Peyer's patch (tissue), 4 donors: ENCODE measurements around the gene TECPR2. TPM values are rescaled to one million over a fixed set of nuclear protein-coding genes. Genes with fewer than 3 reads are reported as not detected.

Source experiments
- DNase-seq, 3 donors: peaks; one replicate each; pipeline ENCODE4 v3.0.0-alpha.2; 2017 to 2019
- H3K27ac ChIP-seq, 4 donors: fragments of 200-600 bp; sonication (generic); one replicate each; pipeline ENCODE4 v1.5.1; 2016 to 2019
- H3K27me3 ChIP-seq, 2 donors: fragments of 200-600 bp; sonication (generic); one replicate each; pipeline ENCODE4 v1.5.1; 2019
- H3K36me3 ChIP-seq, 3 donors: fragments of 200-600 bp; sonication (generic); one replicate each; pipeline ENCODE4 v1.5.1; 2016 to 2019
- H3K4me1 ChIP-seq, 4 donors: fragments of 200-600 bp; sonication (generic); one replicate each; pipeline ENCODE4 v1.5.1; 2016 to 2019
- H3K4me3 ChIP-seq, 4 donors: fragments of 200-600 bp; sonication (generic); 1 replicate in 3 of 4; 2 replicates in 1 of 4; pipeline ENCODE4 v1.5.1; 2016 to 2019; ENCODE audit warnings: mild to moderate bottlenecking in 1 of 4
- H3K9me3 ChIP-seq, 4 donors: fragments of 200-600 bp; sonication (generic); one replicate each; pipeline ENCODE4 v1.5.1; 2016 to 2019; ENCODE audit warnings: mild to moderate bottlenecking in 1 of 4
- POLR2A ChIP-seq, 2 donors: fragments of 450-650 bp; IDR thresholded peaks; one replicate each; pipeline ENCODE4 v1.5.1; 2017; ENCODE audit warnings: antibody characterized with exemption in 2 of 2, mild to moderate bottlenecking in 2 of 2, moderate library complexity in 2 of 2
- total RNA-seq, 4 donors: library from RNA; depleted of rRNA; stranded (reverse); fragments of >200 nt; gene quantifications; one replicate each; pipeline ENCODE4 v1.1.0, GENCODE V29; 2016
- TF ChIP-seq, protein P1 (sequence below), 6 experiments: fragments of 450-650 bp in 4 of 6; fragments of 200-600 bp in 2 of 6; sonication (generic) in 1 of 6; IDR thresholded peaks; one replicate each; pipeline ENCODE4 v1.5.1; 2017 to 2019; ENCODE audit warnings: antibody characterized with exemption in 6 of 6, mild to moderate bottlenecking in 3 of 6, moderate library complexity in 1 of 6

The TECPR2 gene
- total RNA-seq, 4 donors from 2014 or later, result 21.5 to 45.3 (median 22.4) TPM

- peak in 1 of 3 donors; percentile 48 for DNase-seq
- Histone ChIP-seq H3K27ac (peak overlapping the region in 2 of 4 donors; percentile 1 to 3), H3K36me3 (no peaks in the 10 kb centered on the region), H3K4me3 (no peak overlapping the region), H3K9me3 (no peaks in the 10 kb centered on the region), H3K4me1 (peaks cover 0 to 10% (median 0%) of the 10 kb centered on the region in 4 donors), H3K27me3 (no peaks in the 10 kb centered on the region)
- TF ChIP-seq, protein P1, sequence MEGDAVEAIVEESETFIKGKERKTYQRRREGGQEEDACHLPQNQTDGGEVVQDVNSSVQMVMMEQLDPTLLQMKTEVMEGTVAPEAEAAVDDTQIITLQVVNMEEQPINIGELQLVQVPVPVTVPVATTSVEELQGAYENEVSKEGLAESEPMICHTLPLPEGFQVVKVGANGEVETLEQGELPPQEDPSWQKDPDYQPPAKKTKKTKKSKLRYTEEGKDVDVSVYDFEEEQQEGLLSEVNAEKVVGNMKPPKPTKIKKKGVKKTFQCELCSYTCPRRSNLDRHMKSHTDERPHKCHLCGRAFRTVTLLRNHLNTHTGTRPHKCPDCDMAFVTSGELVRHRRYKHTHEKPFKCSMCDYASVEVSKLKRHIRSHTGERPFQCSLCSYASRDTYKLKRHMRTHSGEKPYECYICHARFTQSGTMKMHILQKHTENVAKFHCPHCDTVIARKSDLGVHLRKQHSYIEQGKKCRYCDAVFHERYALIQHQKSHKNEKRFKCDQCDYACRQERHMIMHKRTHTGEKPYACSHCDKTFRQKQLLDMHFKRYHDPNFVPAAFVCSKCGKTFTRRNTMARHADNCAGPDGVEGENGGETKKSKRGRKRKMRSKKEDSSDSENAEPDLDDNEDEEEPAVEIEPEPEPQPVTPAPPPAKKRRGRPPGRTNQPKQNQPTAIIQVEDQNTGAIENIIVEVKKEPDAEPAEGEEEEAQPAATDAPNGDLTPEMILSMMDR (IDR thresholded peaks at IDR 0.05), result no peak
- no peak for TF ChIP-seq POLR2A (IDR thresholded peaks at IDR 0.05)
Measured at GRCh38 chr14:102472791-102473150, 110.0 kb downstream of the TECPR2 start.

- no peak overlapping the region for H3K4me3 ChIP-seq
- H3K27ac ChIP-seq, result no peak overlapping the region
- H3K27me3 ChIP-seq, result no peaks in the 10 kb centered on the region
- peaks cover 0 to 10% (median 0%) of the 10 kb centered on the region in 4 donors for H3K4me1 ChIP-seq
- DNase-seq, result no peak
- H3K36me3 ChIP-seq, result no peaks in the 10 kb centered on the region
- no peaks in the 10 kb centered on the region for H3K9me3 ChIP-seq
- TF ChIP-seq, protein P1 (IDR thresholded peaks at IDR 0.05), result no peak
- no peak for TF ChIP-seq POLR2A (IDR thresholded peaks at IDR 0.05)
Measured at GRCh38 chr14:102473559-102473958, 110.8 kb downstream of the TECPR2 start.

GRCh38 chr14:102474934-102475333, 112.2 kb downstream of the TECPR2 start:
- Histone ChIP-seq H3K36me3 (no peaks in the 10 kb centered on the region), H3K27ac (no peak overlapping the region), H3K4me3 (no peak overlapping the region), H3K9me3 (no peaks in the 10 kb centered on the region), H3K27me3 (no peaks in the 10 kb centered on the region), H3K4me1 (peaks cover 0 to 16% (median 0%) of the 10 kb centered on the region in 4 donors)
- TF ChIP-seq, protein P1 (IDR thresholded peaks at IDR 0.05), result no peak
- no peak for TF ChIP-seq POLR2A (IDR thresholded peaks at IDR 0.05)
- DNase-seq, result peak; percentile 20 to 65 (median 61)

DNA sequence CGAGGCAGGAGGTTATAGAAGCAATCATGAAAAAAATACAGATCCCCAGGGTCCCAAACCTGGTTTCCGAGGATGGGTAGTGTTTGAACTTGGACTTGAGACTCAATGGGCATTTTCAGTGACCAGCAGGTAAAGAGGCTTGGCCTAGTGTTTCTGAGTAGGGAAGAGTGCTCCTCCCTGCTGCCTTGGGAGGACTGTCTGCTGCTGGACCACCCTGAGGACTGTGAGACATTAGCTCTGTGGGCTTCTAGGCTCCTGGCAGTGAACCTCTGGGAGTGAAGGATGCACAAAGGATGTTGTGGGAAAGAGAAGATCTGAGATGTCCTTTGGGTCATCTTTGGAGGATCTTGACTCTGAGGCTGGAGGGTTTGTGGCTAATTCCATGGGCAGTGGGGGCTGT, 116.4 kb downstream of the TECPR2 start:
- Histone ChIP-seq H3K4me1 (peaks cover 0 to 5% (median 0%) of the 10 kb centered on the region in 4 donors), H3K36me3 (no peaks in the 10 kb centered on the region), H3K27me3 (no peaks in the 10 kb centered on the region), H3K27ac (peak overlapping the region in 2 of 4 donors; percentile 70 to 71), H3K4me3 (no peak overlapping the region), H3K9me3 (no peaks in the 10 kb centered on the region)
- TF ChIP-seq POLR2A (IDR thresholded peaks at IDR 0.05), result no peak
- TF ChIP-seq, protein P1 (IDR thresholded peaks at IDR 0.05), result no peak
- DNase-seq, result no peak

- Histone ChIP-seq H3K36me3 (no peaks in the 10 kb centered on the region), H3K27ac (peak overlapping the region in 3 of 4 donors; percentile 13 to 71 (median 70)), H3K9me3 (no peaks in the 10 kb centered on the region), H3K27me3 (no peaks in the 10 kb centered on the region), H3K4me3 (no peak overlapping the region), H3K4me1 (peaks cover 0 to 5% (median 0%) of the 10 kb centered on the region in 4 donors)
- peak in 2 of 3 donors; percentile 71 to 82 for DNase-seq
- TF ChIP-seq POLR2A (IDR thresholded peaks at IDR 0.05), result no peak
- TF ChIP-seq, protein P1 (IDR thresholded peaks at IDR 0.05), result no peak
Measured at GRCh38 chr14:102479777-102480176, 117.0 kb downstream of the TECPR2 start.

GRCh38 chr14:102481371-102481770, 118.6 kb downstream of the TECPR2 start:
- Histone ChIP-seq H3K27me3 (no peaks in the 10 kb centered on the region), H3K9me3 (no peaks in the 10 kb centered on the region), H3K27ac (peak overlapping the region in 3 of 4 donors; percentile 22 to 71 (median 52)), H3K4me3 (no peak overlapping the region), H3K36me3 (no peaks in the 10 kb centered on the region), H3K4me1 (peaks cover 0 to 5% (median 0%) of the 10 kb centered on the region in 4 donors)
- TF ChIP-seq, protein P1 (IDR thresholded peaks at IDR 0.05), result no peak
- TF ChIP-seq POLR2A (IDR thresholded peaks at IDR 0.05), result no peak
- no peak for DNase-seq
